Jurkat, Clone E6-1 (cell line): ENCODE results near the gene PFKL.

Experiments used
- DNase-seq: peaks from one replicate; pipeline ENCODE4 v3.0.0-alpha.2; 2011; ENCODE audit warnings: low read depth, low spot score
- H3K4me3 ChIP-seq: 2 replicates; pipeline ENCODE4 v1.5.1; 2011; ENCODE audit warnings: mild to moderate bottlenecking, low read length, control low read depth, moderate library complexity

The PFKL gene

DNA sequence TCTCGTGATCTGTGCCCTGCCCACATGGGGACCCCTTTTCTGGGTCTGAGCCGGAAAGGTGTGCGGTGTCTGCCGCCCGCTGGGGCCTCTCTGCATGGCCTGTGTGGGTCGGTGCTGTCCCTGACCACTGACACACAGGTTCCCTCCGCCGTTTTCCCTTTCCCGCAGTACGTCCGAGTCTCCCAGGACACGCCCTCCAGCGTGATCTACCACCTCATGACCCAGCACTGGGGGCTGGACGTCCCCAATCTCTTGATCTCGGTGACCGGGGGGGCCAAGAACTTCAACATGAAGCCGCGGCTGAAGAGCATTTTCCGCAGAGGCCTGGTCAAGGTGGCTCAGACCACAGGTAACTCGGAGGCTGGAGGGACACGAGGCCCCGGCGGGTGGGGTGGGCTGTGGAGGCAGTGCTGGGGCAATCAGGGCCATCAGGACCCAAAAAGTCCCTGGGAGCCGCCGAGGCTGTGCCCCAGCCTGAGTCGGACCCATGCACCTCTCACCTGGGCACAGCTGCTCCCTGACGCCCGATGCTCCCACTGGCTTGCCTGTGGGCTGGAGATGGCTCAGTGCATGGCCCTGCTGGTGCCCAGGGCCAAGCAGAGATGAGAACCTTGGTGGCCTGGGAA, 66.8 kb downstream of the PFKL start:
- no peak overlapping the region for H3K4me3 ChIP-seq
- DNase-seq = no peak

DNA sequence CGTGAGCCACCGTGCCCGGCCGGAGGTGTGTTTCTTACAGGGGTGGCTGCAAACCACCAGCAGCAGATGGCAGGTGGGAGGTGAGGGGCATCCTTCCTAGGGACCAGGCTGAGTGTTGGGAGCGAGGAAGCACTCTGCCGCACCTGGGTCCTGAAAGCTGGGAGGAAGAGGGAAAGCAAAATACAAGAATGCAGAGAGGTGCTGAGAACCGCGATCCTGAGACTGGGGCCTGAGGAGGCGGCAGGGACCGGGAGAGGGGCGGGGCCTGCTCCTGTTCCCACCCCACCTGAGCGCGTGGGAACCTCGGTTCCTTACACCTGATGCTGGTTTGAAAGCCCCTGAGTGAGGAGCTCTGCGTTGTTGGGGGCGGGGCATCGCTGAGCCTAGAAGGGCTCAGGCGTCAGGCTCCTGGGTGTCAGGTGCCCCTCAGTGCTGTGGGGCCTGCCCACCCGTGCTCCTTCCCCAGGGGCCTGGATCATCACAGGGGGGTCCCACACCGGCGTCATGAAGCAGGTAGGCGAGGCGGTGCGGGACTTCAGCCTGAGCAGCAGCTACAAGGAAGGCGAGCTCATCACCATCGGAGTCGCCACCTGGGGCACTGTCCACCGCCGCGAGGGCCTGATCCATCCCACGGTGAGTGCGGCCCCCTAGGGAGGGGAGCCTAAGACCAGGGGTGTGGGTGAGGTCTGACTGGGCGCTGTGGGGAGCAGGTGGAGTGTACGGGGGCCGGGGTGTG, 69.0 kb downstream of the PFKL start:
- no peak overlapping the region for H3K4me3 ChIP-seq
- DNase-seq = no peak

DNA sequence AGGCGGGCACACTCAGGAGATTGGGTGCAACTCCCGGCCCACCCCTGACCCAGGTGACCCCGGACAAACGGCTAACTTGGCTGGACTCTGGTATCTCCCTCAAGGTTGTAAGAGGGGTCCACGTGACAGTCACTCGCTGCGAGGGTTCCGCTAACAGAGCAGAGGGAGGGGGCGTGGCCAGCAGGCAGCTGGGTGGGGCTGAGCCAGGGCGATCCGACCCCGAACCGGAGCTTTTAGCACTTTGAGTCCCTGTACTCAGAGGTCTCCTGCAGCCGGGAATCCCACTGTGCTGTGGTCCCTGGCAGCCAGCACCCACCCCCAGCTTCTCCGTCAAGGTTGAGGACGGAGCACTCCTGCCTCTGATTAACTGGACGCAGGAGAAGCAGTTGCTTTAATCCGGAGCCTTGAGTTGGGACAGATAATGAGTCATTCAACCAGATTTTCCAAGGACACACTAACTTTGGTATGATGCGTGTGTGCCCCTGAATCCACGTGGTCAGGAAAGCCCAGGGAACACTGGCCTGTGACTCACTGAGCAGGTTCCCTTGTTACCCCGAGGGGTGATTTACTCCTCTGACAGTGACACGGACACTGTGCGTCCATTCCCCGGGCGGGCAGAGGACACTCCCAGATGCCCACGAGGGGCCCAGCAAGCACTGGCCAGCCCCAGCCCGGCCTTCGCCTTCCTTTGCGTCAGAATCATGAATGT, 70.3 kb downstream of the PFKL start:
- H3K4me3 ChIP-seq = no peak overlapping the region
- no peak for DNase-seq

DNA sequence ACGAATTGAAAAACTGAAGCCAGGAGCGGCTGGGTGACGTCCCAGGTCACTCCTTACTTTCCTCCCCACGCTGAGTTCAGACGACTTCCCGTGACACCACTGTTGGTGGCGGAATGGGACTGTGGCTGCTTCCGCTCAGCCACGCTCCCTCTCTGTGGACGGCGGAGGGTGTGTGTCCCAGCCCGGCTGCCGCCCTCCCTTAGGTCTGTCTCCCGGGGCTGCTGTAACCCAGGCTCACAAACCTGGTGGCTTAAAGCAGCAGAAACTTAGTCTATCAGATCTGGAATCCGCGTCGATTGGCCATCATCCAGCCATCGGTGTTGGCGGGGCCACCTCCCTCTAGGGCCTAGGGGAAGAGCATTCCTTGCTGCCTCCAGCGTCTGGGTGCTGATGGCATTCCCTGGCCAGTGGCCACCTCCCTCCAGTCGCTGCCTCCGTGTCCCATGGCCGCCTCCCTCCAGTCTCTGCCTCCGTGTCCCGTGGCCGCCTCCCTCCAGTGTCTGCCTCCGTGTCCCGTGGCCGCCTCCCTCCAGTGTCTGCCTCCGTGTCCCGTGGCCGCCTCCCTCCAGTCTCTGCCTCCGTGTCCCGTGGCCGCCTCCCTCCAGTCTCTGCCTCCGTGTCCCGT, 71.0 kb downstream of the PFKL start:
- no peak for DNase-seq
- no peak overlapping the region for H3K4me3 ChIP-seq

DNA sequence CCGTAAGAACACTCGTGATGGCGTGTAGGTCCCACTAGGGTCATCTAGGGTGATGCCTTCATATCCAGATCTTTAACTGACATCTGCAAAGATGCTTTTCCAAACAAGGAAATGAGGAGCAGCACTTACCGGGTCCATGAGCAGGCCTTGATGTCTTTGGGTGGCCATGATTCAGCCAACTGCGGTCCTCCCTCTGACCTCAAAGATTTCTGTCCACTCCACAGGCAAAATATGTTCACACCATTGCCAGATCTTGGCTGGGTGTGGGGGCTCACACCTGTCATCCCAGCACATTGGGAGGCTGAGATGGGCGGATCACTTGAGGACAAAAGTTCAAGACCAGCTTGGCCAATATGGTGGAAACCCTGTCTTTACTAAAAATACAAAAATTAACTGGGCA, 71.7 kb downstream of the PFKL start:
- no peak overlapping the region for H3K4me3 ChIP-seq
- DNase-seq = no peak

DNA sequence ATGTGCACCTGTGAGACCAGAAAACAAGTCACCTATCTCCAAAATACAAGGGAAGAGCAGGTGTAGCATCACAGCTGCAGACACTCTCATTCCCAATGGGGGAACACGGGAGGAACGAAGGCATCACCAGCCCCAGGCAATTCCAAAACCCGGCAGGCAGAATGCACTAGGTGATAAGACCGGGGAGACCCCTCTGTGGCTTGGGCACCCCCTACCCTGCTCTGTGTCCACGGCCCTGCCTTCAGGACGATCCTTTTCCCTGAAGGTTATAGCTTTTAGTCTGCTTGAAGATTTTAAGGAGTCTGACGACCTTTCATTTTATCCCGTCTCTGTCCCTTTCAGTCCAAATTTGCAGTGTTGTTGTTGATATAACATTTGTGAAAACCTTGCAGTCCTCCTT, 72.8 kb downstream of the PFKL start:
- DNase-seq = no peak
- H3K4me3 ChIP-seq = no peak overlapping the region

DNA sequence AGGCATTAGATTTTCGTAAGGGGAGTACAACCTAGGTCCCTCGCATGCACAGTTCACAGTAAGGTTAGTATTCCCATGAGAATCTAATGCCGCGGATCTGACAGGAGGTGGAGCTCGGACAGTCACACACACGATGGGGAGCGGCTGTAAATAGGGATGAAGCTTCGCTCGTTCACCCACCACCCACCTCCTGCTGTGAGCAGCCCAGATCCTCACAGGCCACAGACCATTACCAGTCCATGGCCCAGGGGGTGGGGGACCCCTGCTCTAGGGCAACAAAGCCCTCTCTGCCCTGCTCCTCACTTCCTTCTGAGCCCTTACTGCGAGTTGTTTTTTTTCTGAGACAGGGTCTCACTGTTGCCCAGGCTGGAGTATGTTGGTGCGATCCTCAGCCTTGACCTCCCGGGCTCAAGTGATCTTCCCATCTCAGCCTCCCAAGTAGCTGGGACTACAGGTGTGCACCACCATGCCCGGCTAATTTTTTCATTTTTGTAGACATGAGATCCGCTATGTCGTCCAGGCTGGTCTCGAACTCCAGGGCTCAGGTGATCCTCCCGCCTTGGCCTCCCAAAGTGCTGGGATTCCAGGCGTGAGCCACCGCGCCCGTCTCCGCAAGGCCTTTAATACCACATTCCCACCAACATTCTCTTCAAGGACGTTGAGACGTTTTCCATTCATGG, 74.9 kb downstream of the PFKL start:
- no peak overlapping the region for H3K4me3 ChIP-seq
- no peak for DNase-seq

DNA sequence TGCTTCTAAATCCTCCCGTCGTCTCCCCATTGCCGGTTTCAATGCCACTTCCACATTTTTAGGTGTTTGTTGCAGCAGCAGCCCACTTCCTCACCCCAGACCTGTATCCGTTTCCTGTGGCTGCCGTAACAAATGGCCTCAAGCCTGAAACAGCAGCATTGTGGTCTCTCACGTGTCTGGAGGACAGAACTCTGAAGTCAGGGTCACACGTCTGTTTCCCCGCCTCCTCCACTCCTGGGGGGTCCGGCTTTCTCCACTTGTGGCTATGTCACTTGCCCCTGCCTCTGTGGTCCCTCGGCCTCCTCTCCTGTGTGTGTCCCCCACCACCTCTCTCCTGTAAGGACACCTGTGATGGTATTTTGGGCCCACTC, 75.4 kb downstream of the PFKL start:
- H3K4me3 ChIP-seq = no peak overlapping the region
- DNase-seq = peak; percentile 39

DNA sequence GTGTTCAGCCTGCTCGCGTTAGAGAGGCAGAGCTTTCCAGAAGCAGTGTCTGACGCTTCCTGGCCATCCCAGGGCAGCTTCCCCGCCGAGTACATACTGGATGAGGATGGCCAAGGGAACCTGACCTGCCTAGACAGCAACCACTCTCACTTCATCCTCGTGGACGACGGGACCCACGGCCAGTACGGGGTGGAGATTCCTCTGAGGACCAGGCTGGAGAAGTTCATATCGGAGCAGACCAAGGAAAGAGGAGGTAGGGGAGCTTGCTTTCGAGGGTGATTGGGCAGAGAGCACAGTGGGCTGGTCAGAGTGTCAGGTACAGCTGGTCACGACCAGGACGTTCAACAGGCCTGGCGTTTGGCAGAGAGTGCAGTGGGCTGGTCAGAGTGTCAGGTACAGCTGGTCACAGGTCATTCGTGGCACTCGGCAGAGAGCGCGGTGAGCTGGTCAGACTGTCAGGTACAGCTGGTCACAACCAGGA, 75.9 kb downstream of the PFKL start:
- DNase-seq = no peak
- no peak overlapping the region for H3K4me3 ChIP-seq

DNA sequence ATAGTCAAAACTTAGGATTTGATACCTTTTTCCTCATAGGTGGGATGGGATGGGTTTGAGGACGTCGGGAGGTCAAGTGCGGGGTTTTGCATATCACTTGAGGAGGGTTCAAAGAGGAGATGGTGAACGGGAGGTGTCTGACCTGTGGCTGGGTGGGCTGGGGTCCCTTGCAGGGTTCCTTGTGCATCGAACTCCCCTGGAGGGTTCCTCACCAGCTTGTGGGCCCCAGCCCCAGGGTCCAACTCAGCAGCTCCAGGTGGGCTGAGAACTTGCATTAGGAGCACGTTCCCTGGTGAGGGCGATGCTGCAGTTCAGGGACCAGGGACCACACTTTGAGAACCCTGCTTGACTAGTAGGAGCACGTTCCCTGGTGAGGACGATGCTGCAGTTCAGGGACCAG, 76.8 kb downstream of the PFKL start:
- no peak overlapping the region for H3K4me3 ChIP-seq
- no peak for DNase-seq
